ENCODE data around the gene TREH. TPM values are rescaled to one million over a fixed set of nuclear protein-coding genes. Genes with fewer than 3 reads are reported as not detected.
A peak's percentile ranks its signal among the peaks of the same experiment; 100 is the strongest.

TREH gene
- total RNA-seq, 1 donor from 2014 or later, result not detected

GRCh38 chr11:118628031-118628430 lies 51.4 kb downstream of the TREH start:
- H3K4me1 Mint-ChIP-seq (ENCODE audit: low read depth, unreplicated experiment), result no peaks in the 10 kb centered on the region
- no peaks in the 10 kb centered on the region for H3K27me3 Mint-ChIP-seq (ENCODE audit: unreplicated experiment)
- no peak for DNase-seq
- no peak overlapping the region for H3K4me3 Mint-ChIP-seq (ENCODE audit: unreplicated experiment)
- H3K36me3 Mint-ChIP-seq (ENCODE audit: unreplicated experiment), result peaks cover 15% of the 10 kb centered on the region
- no peak overlapping the region for H3K27ac Mint-ChIP-seq (ENCODE audit: unreplicated experiment)
- peaks cover 2% of the 10 kb centered on the region for H3K9me3 Mint-ChIP-seq (ENCODE audit: unreplicated experiment)
- TF ChIP-seq, protein P1, sequence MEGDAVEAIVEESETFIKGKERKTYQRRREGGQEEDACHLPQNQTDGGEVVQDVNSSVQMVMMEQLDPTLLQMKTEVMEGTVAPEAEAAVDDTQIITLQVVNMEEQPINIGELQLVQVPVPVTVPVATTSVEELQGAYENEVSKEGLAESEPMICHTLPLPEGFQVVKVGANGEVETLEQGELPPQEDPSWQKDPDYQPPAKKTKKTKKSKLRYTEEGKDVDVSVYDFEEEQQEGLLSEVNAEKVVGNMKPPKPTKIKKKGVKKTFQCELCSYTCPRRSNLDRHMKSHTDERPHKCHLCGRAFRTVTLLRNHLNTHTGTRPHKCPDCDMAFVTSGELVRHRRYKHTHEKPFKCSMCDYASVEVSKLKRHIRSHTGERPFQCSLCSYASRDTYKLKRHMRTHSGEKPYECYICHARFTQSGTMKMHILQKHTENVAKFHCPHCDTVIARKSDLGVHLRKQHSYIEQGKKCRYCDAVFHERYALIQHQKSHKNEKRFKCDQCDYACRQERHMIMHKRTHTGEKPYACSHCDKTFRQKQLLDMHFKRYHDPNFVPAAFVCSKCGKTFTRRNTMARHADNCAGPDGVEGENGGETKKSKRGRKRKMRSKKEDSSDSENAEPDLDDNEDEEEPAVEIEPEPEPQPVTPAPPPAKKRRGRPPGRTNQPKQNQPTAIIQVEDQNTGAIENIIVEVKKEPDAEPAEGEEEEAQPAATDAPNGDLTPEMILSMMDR (IDR thresholded peaks at IDR 0.05; ENCODE audit: partially characterized antibody, unreplicated experiment), result no peak

DNA sequence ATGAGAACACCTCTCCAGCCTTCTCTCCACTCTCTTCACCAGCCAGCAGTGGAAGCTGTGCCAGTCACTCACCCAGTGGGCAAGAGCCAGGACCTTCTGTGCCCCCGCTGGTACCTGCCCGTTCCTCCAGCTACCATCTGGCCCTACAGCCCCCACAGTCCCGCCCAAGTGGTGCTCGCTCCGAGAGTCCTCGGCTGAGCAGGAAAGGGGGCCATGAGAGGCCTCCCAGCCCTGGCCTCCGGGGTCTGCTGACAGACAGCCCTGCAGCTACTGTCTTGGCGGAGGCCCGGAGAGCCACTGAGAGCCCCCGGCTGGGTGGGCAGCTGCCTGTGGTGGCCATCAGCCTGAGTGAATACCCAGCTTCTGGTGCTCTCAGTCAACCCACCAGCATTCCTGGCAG lies 51.9 kb downstream of the TREH start:
- no peak overlapping the region for H3K4me3 Mint-ChIP-seq (ENCODE audit: unreplicated experiment)
- H3K36me3 Mint-ChIP-seq (ENCODE audit: unreplicated experiment), result peaks cover 11% of the 10 kb centered on the region
- DNase-seq, result no peak
- H3K9me3 Mint-ChIP-seq (ENCODE audit: unreplicated experiment), result peaks cover 2% of the 10 kb centered on the region
- H3K4me1 Mint-ChIP-seq (ENCODE audit: low read depth, unreplicated experiment), result peaks cover 4% of the 10 kb centered on the region
- peaks cover 3% of the 10 kb centered on the region for H3K27me3 Mint-ChIP-seq (ENCODE audit: unreplicated experiment)
- TF ChIP-seq, protein P1 (IDR thresholded peaks at IDR 0.05; ENCODE audit: partially characterized antibody, unreplicated experiment), result no peak
- no peak overlapping the region for H3K27ac Mint-ChIP-seq (ENCODE audit: unreplicated experiment)

DNA sequence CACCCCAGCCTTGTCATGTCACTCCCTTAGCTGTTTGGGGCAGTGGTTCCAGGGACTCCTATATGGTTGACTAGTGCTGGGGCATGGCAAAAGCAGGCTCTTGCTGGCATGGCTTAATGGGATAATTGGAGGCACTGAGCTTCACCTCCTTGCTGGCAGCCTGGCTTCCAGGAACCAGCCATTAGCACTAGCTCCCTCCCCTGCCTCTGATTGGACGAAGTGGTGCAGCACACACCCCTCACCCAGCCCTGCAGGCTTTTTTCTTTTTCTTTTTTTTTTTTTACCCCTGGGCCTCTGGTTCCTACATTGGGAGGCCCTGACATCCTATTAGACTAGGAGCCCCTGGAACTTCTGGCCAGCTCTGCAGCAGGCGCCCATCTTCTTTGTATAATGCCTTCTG lies 53.5 kb downstream of the TREH start:
- TF ChIP-seq, protein P1 (IDR thresholded peaks at IDR 0.05; ENCODE audit: partially characterized antibody, unreplicated experiment), result no peak
- Mint-ChIP-seq H3K36me3 (ENCODE audit: unreplicated experiment) (peaks cover 3% of the 10 kb centered on the region), H3K4me3 (ENCODE audit: unreplicated experiment) (no peak overlapping the region), H3K9me3 (ENCODE audit: unreplicated experiment) (peaks cover 2% of the 10 kb centered on the region), H3K4me1 (ENCODE audit: low read depth, unreplicated experiment) (peaks cover 6% of the 10 kb centered on the region), H3K27me3 (ENCODE audit: unreplicated experiment) (peaks cover 8% of the 10 kb centered on the region), H3K27ac (ENCODE audit: unreplicated experiment) (no peak overlapping the region)
- DNase-seq, result no peak

GRCh38 chr11:118625036-118625690 lies 54.3 kb downstream of the TREH start:
- no peak overlapping the region for H3K27ac Mint-ChIP-seq (ENCODE audit: unreplicated experiment)
- peaks cover 6% of the 10 kb centered on the region for H3K4me1 Mint-ChIP-seq (ENCODE audit: low read depth, unreplicated experiment)
- H3K36me3 Mint-ChIP-seq (ENCODE audit: unreplicated experiment), result no peaks in the 10 kb centered on the region
- peaks cover 8% of the 10 kb centered on the region for H3K27me3 Mint-ChIP-seq (ENCODE audit: unreplicated experiment)
- no peak for DNase-seq
- no peak overlapping the region for H3K4me3 Mint-ChIP-seq (ENCODE audit: unreplicated experiment)
- H3K9me3 Mint-ChIP-seq (ENCODE audit: unreplicated experiment), result no peaks in the 10 kb centered on the region
- TF ChIP-seq, protein P1 (IDR thresholded peaks at IDR 0.05; ENCODE audit: partially characterized antibody, unreplicated experiment), result no peak

DNA sequence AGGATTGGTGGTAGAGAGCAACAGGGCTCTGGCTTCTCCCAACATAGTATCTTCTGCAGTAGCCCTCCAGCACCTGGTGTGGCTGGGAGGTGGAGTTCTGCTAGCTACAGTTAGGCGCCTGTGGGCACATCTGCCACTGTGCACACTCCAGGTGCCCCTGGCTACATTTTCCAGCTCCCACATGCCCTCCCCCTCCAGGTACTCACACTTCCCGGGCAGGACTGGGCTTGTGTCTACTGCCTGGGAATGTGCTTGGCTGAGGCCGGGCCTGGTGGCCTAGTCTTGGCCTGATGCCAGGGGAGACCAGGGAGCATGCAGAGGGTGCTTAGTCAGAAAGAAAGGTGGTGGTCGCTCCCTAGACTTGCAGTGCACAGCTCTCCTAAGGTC lies 56.2 kb downstream of the TREH start:
- peak overlapping the region; percentile 93 for H3K4me3 Mint-ChIP-seq (ENCODE audit: unreplicated experiment)
- H3K27me3 Mint-ChIP-seq (ENCODE audit: unreplicated experiment), result peaks cover 8% of the 10 kb centered on the region
- peaks cover 6% of the 10 kb centered on the region for H3K4me1 Mint-ChIP-seq (ENCODE audit: low read depth, unreplicated experiment)
- H3K9me3 Mint-ChIP-seq (ENCODE audit: unreplicated experiment), result no peaks in the 10 kb centered on the region
- TF ChIP-seq, protein P1 (IDR thresholded peaks at IDR 0.05; ENCODE audit: partially characterized antibody, unreplicated experiment), result no peak
- no peaks in the 10 kb centered on the region for H3K36me3 Mint-ChIP-seq (ENCODE audit: unreplicated experiment)
- DNase-seq, result no peak
- H3K27ac Mint-ChIP-seq (ENCODE audit: unreplicated experiment), result no peak overlapping the region

All from glutamatergic neuron (in vitro differentiated cells).